Transverse colon (tissue), 4 donors: ENCODE data around the gene PHKG2. TPM values are rescaled to one million over a fixed set of nuclear protein-coding genes. Genes with fewer than 3 reads are reported as not detected.

Source experiments
- DNase-seq: peaks from one replicate; pipeline ENCODE4 v3.0.0-alpha.2; 2019
- H3K27ac ChIP-seq, 4 donors: fragments of 200-600 bp; sonication (generic); 2 replicates each; pipeline ENCODE4 v1.5.1; 2016 to 2018; ENCODE audit warnings: inconsistent platforms in 4 of 4
- H3K27me3 ChIP-seq: fragments of 200-600 bp; sonication (generic); 2 replicates; pipeline ENCODE4 v1.5.1; 2017; ENCODE audit warnings: inconsistent platforms
- H3K36me3 ChIP-seq, 4 donors: fragments of 200-600 bp; sonication (generic); 2 replicates each; pipeline ENCODE4 v1.5.1; 2017 to 2019; ENCODE audit warnings: inconsistent platforms in 4 of 4
- H3K4me1 ChIP-seq, 4 donors: fragments of 200-600 bp; sonication (generic); 2 replicates each; pipeline ENCODE4 v1.5.1; 2017 to 2020; ENCODE audit warnings: inconsistent platforms in 4 of 4
- H3K4me3 ChIP-seq, 4 donors: fragments of 200-600 bp; sonication (generic); 1 replicate in 1 of 4; 2 replicates in 3 of 4; pipeline versions ENCODE4 v1.5.1 to v1.6.1; 2017 to 2019; ENCODE audit warnings: inconsistent platforms in 4 of 4
- H3K9me3 ChIP-seq, 2 donors: fragments of 200-600 bp; sonication (generic); 2 replicates each; pipeline ENCODE4 v1.5.1; 2017 to 2019; ENCODE audit warnings: inconsistent platforms in 2 of 2
- EP300 ChIP-seq: sonication (generic); formaldehyde crosslinking; IDR thresholded peaks from one replicate; pipeline ENCODE4 v1.6.1; 2017; ENCODE audit warnings: antibody characterized with exemption, low read depth
- POLR2A ChIP-seq: fragments of 450-650 bp; IDR thresholded peaks from one replicate; pipeline ENCODE4 v1.6.1; 2016; ENCODE audit warnings: antibody characterized with exemption, mild to moderate bottlenecking, moderate library complexity
- POLR2AphosphoS5 ChIP-seq, 3 donors: sonication (generic); formaldehyde crosslinking; IDR thresholded peaks; one replicate each; pipeline ENCODE4 v1.6.1; 2016; ENCODE audit warnings: antibody characterized with exemption in 3 of 3
- whole genome bisulfite sequencing, 2 donors: methylation state at CpG; one replicate each; pipeline ENCODE4 v1.1.5; 2018; ENCODE audit warnings: low coverage in 1 of 2; 5-methylcytosine and 5-hydroxymethylcytosine counted together
- in situ Hi-C, 4 donors: fragments of 200-750 bp; cut with MboI; loops; one replicate each; pipeline versions ENCODE4 v1.15.0 to v1.15.1; 2017; ENCODE audit warnings: low sequenced_read_pairs in 3 of 4, low pct_ligation_motif_present in 1 of 4, low pct_unique_long_range_greater_than_20kb in 1 of 4
- intact Hi-C: fragments of 100-400 bp; cut with DNase I; formaldehyde crosslinking; loops from one replicate; pipeline ENCODE4 v1.15.1; 2023; ENCODE audit warnings: low total_unique reads
- total RNA-seq, 4 donors: library from RNA; depleted of rRNA; stranded (reverse); fragments of >200 nt; gene quantifications; one replicate each; pipeline ENCODE4 v1.1.0, GENCODE V29; 2016
- TF ChIP-seq, protein P1 (sequence below), 5 experiments: fragments of 200-600 bp in 3 of 5; fragments of 450-650 bp in 2 of 5; sonication (generic) in 3 of 5; IDR thresholded peaks; 1 replicate in 2 of 5; 2 replicates in 3 of 5; pipeline ENCODE4 v1.5.1; 2016 to 2017; ENCODE audit warnings: antibody characterized with exemption in 5 of 5, inconsistent platforms in 3 of 5, mild to moderate bottlenecking in 2 of 5, moderate library complexity in 1 of 5

The PHKG2 gene
- total RNA-seq, 4 donors from 2014 or later: 41.1 to 152 (median 66.4) TPM

DNA sequence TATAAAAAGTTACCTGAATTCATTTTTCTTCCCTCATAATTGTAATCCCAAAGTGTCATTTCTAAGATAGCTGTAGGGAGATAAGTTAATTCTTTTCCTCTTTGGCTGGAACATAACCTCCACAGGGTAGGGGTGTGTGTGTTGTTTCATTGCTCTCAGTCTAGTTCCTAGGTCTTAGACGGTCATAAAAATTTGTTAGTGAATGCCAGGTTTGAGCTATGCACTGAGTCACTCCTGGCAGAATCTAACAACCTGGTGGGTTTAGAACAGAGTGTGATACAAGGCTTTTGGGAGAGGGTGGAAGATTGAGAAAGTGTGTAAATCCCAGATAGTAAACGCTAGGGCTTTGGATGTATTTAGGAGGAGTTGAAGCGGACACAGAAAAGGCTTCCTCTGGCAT is 894 bp upstream of the PHKG2 start:
- H3K4me3 ChIP-seq: peak overlapping the region in 3 of 4 donors; percentile 42 to 100 (median 72)
- WGBS, 2 donors: 32% methylated on average over 3 of the region's 3 CpGs; no CpG with 5 or more reads in 1 of the 2 donors
- intact Hi-C loops: no loop called here

DNA sequence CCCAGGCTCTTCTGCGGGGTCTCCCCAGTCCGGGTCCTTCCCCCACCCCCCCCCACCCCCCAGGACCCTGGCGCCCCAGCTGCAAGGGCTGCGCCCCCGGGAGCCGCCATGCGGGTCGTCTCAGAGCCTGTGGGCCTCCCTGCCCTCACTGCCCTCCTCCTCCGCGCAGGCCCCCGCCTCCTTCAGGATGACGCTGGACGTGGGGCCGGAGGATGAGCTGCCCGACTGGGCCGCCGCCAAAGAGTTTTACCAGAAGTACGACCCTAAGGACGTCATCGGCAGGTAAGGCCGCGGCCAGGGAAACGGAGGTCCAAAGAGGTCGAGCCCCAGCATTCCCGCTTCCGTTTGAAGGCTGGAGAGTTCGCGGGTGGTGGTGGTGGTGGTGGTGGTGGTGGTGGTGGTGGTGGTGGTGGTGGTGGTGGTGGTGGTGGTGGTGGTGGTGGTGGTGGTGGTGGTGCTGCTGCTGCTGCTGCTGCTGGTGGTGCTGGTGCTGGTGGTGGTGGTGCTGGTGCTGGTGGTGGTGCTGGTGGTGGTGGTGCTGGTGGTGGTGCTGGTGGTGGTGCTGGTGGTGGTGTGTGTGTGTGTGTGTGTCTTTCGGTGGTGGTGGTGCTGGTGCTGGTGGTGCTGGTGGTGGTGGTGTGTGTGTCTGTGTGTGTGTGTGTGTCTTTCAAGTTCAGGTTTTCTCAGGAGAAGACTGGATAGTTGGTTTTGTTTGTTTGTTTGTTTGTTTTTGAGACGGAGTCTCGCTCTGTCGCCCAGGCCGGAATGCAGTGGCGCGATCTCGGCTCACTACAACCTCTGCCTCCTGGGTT is 615 bp downstream of the PHKG2 start:
- in situ Hi-C loops: no loop called here

More for the DNA sequence above, 894 bp upstream of the PHKG2 start:
- in situ Hi-C loops: no loop called here
- Histone ChIP-seq H3K27me3 (no peaks in the 10 kb centered on the region), H3K4me1 (peaks cover 0 to 47% (median 29%) of the 10 kb centered on the region in 4 donors), H3K9me3 (no peaks in the 10 kb centered on the region), H3K27ac (peak overlapping the region; percentile 85 to 95 (median 91)), H3K36me3 (peaks cover 0 to 7% (median 2%) of the 10 kb centered on the region in 4 donors)
- TF ChIP-seq EP300: no peak
- TF ChIP-seq POLR2AphosphoS5 (IDR thresholded peaks at IDR 0.05): peak in 2 of 3 donors; percentile 29 to 41
- no peak for DNase-seq

DNA sequence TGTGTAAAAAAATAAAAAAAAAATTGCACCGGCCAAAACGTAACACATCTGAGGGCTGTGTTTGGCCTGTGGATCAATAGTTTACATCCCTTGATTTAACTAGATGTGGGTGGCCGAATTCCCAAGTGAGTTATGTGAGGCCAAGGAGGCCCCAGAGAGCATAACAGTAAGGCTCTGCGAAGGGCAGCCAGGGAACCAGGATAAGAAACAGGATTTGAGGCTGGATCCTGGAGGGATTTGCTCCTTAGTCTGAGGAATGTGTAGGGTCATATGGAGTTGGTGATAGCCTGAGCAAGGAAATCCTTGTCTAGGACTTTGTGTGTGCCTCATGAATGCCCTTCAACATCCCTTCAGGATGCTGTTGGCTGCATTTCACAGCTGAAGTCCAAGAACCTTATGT is 2.0 kb downstream of the PHKG2 start:
- peaks cover 0 to 19% (median 7%) of the 10 kb centered on the region in 4 donors for H3K36me3 ChIP-seq
- in situ Hi-C loops (no loop called here), intact Hi-C loops (no loop called here)
- no peaks in the 10 kb centered on the region for H3K9me3 ChIP-seq
- no peaks in the 10 kb centered on the region for H3K27me3 ChIP-seq
- no peak for DNase-seq
- 86% methylated on average over 4 of the region's 4 CpGs; no CpG with 5 or more reads in 1 of the 2 donors for WGBS, 2 donors
- no peak overlapping the region for H3K27ac ChIP-seq
- no peak for TF ChIP-seq POLR2AphosphoS5 (IDR thresholded peaks at IDR 0.05)
- no peak for TF ChIP-seq POLR2A
- TF ChIP-seq, protein P1, sequence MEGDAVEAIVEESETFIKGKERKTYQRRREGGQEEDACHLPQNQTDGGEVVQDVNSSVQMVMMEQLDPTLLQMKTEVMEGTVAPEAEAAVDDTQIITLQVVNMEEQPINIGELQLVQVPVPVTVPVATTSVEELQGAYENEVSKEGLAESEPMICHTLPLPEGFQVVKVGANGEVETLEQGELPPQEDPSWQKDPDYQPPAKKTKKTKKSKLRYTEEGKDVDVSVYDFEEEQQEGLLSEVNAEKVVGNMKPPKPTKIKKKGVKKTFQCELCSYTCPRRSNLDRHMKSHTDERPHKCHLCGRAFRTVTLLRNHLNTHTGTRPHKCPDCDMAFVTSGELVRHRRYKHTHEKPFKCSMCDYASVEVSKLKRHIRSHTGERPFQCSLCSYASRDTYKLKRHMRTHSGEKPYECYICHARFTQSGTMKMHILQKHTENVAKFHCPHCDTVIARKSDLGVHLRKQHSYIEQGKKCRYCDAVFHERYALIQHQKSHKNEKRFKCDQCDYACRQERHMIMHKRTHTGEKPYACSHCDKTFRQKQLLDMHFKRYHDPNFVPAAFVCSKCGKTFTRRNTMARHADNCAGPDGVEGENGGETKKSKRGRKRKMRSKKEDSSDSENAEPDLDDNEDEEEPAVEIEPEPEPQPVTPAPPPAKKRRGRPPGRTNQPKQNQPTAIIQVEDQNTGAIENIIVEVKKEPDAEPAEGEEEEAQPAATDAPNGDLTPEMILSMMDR (IDR thresholded peaks at IDR 0.05): no peak
- no peak for TF ChIP-seq EP300
- no peak overlapping the region for H3K4me3 ChIP-seq
- peaks cover 0 to 31% (median 19%) of the 10 kb centered on the region in 4 donors for H3K4me1 ChIP-seq

More for the DNA sequence above, 615 bp downstream of the PHKG2 start:
- 37% methylated on average over 14 of the region's 36 CpGs; no CpG with 5 or more reads in 1 of the 2 donors for WGBS, 2 donors
- peak; percentile 58 for DNase-seq
- Histone ChIP-seq H3K27ac (peak overlapping the region; percentile 85 to 95 (median 91)), H3K9me3 (no peaks in the 10 kb centered on the region), H3K27me3 (no peaks in the 10 kb centered on the region), H3K36me3 (peaks cover 0 to 12% (median 5%) of the 10 kb centered on the region in 4 donors), H3K4me3 (peak overlapping the region; percentile 72 to 100 (median 96)), H3K4me1 (peaks cover 0 to 43% (median 25%) of the 10 kb centered on the region in 4 donors)
- no peak for TF ChIP-seq POLR2AphosphoS5 (IDR thresholded peaks at IDR 0.05)
- TF ChIP-seq, protein P1 (IDR thresholded peaks at IDR 0.05): no peak
- TF ChIP-seq EP300: no peak
- TF ChIP-seq POLR2A: no peak
- intact Hi-C loops: no loop called here

DNA sequence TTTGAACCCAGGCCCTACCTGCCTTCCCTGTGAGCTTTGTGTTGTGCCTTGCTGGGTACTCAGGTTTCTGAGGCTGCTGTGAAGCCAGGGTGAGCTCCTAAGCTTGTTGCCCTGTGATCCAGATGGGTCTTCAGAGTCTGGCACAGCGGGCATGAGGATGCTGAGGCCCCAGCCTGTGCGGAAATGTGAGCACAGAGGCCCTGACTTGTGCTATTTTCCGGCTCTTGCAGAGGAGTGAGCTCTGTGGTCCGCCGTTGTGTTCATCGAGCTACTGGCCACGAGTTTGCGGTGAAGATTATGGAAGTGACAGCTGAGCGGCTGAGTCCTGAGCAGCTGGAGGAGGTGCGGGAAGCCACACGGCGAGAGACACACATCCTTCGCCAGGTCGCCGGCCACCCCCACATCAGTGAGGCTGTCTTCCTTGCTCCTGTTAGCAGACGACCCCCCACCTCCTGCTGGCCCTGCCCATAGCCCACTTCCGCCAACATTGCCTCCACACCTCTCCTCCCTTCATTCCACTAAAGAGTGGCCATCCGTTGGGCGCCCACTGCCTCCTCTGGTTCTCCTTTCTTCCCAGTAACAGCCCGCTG is 2.7 kb downstream of the PHKG2 start:
- in situ Hi-C loops (no loop called here), intact Hi-C loops (no loop called here)
- Histone ChIP-seq H3K27ac (no peak overlapping the region), H3K9me3 (no peaks in the 10 kb centered on the region), H3K36me3 (peaks cover 0 to 19% (median 7%) of the 10 kb centered on the region in 4 donors), H3K27me3 (no peaks in the 10 kb centered on the region), H3K4me1 (peaks cover 0 to 25% (median 16%) of the 10 kb centered on the region in 4 donors), H3K4me3 (no peak overlapping the region)
- TF ChIP-seq POLR2A: no peak
- no peak for TF ChIP-seq POLR2AphosphoS5 (IDR thresholded peaks at IDR 0.05)
- TF ChIP-seq, protein P1 (IDR thresholded peaks at IDR 0.05): no peak
- TF ChIP-seq EP300: no peak
- WGBS, 2 donors: 93 to 100% methylated on average over 2 to 20 of the region's 20 CpGs
- no peak for DNase-seq
